PC-3 (cell line): ENCODE data around the gene DENND6B. TPM values are rescaled to one million over a fixed set of nuclear protein-coding genes. Genes with fewer than 3 reads are reported as not detected.

Experiments
- ATAC-seq: fragments of 200-7000 bp; cut with Tn5 transposase; 2 replicates; pipeline ENCODE4 v1.9.1; 2020; ENCODE audit warnings: mild to moderate bottlenecking, moderate library complexity
- BruUV-seq: library from RNA; stranded (reverse); fragments of 400-500 nt; replicated peaks from 2 replicates; lab custom pipeline; 2021; lab: Mats Ljungman, UMichigan
- CTCF ChIA-PET: fragments of 300-600 bp; sonication (Branson Sonifier 250); formaldehyde crosslinking; loops from one replicate; lab custom pipeline; 2022; ENCODE audit warnings: antibody characterized with exemption; lab: Charles Lee
- POLR2A ChIA-PET: fragments of 300-600 bp; sonication (Branson Sonifier 250); formaldehyde crosslinking; loops from one replicate; lab custom pipeline; 2022; ENCODE audit warnings: antibody characterized with exemption; ENCODE audit not compliant: unreplicated experiment; lab: Charles Lee
- DNase-seq: peaks from one replicate; pipeline ENCODE4 v3.0.0-alpha.2; 2015
- H2AFZ ChIP-seq: fragments of 300-600 bp; sonication (generic); 2 replicates; pipeline ENCODE4 v1.6.0; 2016; ENCODE audit warnings: antibody characterized with exemption, low read length
- H3F3A ChIP-seq: fragments of 300-600 bp; sonication (generic); one replicate; pipeline ENCODE4 v1.6.0; 2017; ENCODE audit warnings: antibody characterized with exemption, low read length, control low read depth, mild to moderate bottlenecking; ENCODE audit not compliant: unreplicated experiment
- H3K27ac ChIP-seq: fragments of 300-600 bp; sonication (generic); 2 replicates; pipeline ENCODE4 v1.5.1; 2016; ENCODE audit warnings: mild to moderate bottlenecking, low read length
- H3K27me3 ChIP-seq: fragments of 300-600 bp; sonication (generic); 2 replicates; pipeline ENCODE4 v1.6.1; 2016; ENCODE audit warnings: low read length, mixed read lengths
- H3K36me3 ChIP-seq: fragments of 300-600 bp; sonication (generic); 2 replicates; pipeline ENCODE4 v1.6.1; 2016; ENCODE audit warnings: low read depth, mixed run types, low read length, mixed read lengths
- H3K4me1 ChIP-seq: fragments of 300-600 bp; sonication (generic); 2 replicates; pipeline ENCODE4 v1.5.1; 2016; ENCODE audit warnings: low read length; ENCODE audit not compliant: insufficient read depth
- H3K4me2 ChIP-seq: fragments of 300-600 bp; sonication (generic); 2 replicates; pipeline ENCODE4 v1.6.0; 2016; ENCODE audit warnings: low read length
- H3K4me3 ChIP-seq: fragments of 300-600 bp; sonication (generic); 2 replicates; pipeline ENCODE4 v1.5.1; 2016; ENCODE audit warnings: mild to moderate bottlenecking, low read length, mixed read lengths
- H3K79me2 ChIP-seq: fragments of 300-600 bp; sonication (generic); 2 replicates; pipeline ENCODE4 v1.6.1; 2017; ENCODE audit warnings: low read length, mixed read lengths
- H3K9ac ChIP-seq: fragments of 300-600 bp; sonication (generic); 2 replicates; pipeline ENCODE4 v1.6.0; 2016; ENCODE audit warnings: mild to moderate bottlenecking, low read length
- H3K9me2 ChIP-seq: fragments of 300-600 bp; sonication (generic); replicated peaks from 2 replicates; pipeline ENCODE4 v1.6.1; 2016; ENCODE audit warnings: mixed run types, low read length, mixed read lengths
- H3K9me3 ChIP-seq: fragments of 300-600 bp; sonication (generic); 2 replicates; pipeline ENCODE4 v1.6.1; 2016; ENCODE audit warnings: low read length, mixed read lengths
- H4K20me1 ChIP-seq: fragments of 300-600 bp; sonication (generic); 2 replicates; pipeline ENCODE4 v1.6.1; 2016; ENCODE audit warnings: low read length, mixed read lengths
- CTCF ChIP-seq: fragments of 300-600 bp; sonication (generic); conservative IDR thresholded peaks from 2 replicates; pipeline ENCODE4 v1.5.1; 2017; ENCODE audit warnings: antibody characterized with exemption, low read depth, mild to moderate bottlenecking, low read length
- EZH2 ChIP-seq: fragments of 300-600 bp; sonication (generic); IDR thresholded peaks from one replicate; pipeline ENCODE4 v1.6.1; 2017; ENCODE audit warnings: antibody characterized with exemption, mild to moderate bottlenecking, low read length; ENCODE audit not compliant: unreplicated experiment
- EZH2phosphoT487 ChIP-seq: fragments of 300-600 bp; sonication (generic); IDR thresholded peaks from 2 replicates; pipeline ENCODE4 v1.6.1; 2018; ENCODE audit warnings: mild to moderate bottlenecking, antibody characterized with exemption, low read length, borderline replicate concordance
- intact Hi-C: fragments of 100-400 bp; cut with micrococcal nuclease; formaldehyde crosslinking; loops from 2 replicates; pipeline ENCODE4 v1.9.0; 2023
- total RNA-seq: library from RNA; depleted of rRNA; stranded (reverse); fragments of >200 nt; gene quantifications from 2 replicates; pipeline ENCODE4 v1.2.3, GENCODE V29; 2014

Gene DENND6B
- total RNA-seq, 1 experiment from 2014 or later = 1.1 TPM

DNA sequence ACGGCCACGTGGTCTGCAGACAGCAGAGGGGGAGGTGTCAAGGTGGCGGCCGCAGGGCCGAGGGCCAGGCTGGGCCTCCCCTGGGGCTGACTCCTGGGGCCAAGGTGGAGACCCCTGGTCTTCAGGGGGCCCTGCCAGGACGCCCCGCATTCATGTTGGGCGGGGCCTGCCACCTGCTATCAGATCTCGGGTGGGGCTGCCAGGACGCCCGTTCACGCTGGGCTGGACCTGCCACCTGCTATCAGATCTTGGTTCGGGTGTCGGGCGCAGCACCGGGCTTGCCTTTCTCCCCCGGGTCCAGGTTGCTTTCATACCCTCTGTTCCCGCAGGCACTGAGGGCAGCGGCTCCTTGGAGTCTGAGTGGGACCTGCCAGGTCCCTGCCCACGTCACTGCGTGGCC, 40.5 kb downstream of the DENND6B start:
- no peak overlapping the region for H3K9ac ChIP-seq
- BruUV-seq = no TSS peak
- H3K79me2 ChIP-seq = peaks cover 29% of the 10 kb centered on the region

GRCh38 chr22:50285568-50286229, 41.1 kb downstream of the DENND6B start:
- DNase-seq = no peak
- Histone ChIP-seq H3F3A (no peaks in the 10 kb centered on the region), H3K79me2 (peaks cover 26% of the 10 kb centered on the region), H4K20me1 (no peaks in the 10 kb centered on the region), H2AFZ (no peak overlapping the region), H3K4me3 (no peak overlapping the region), H3K36me3 (peaks cover 13% of the 10 kb centered on the region; the same call in 1 of the 2 replicates), H3K27me3 (no peaks in the 10 kb centered on the region), H3K9me3 (no peaks in the 10 kb centered on the region), H3K9ac (no peak overlapping the region), H3K27ac (no peak overlapping the region), H3K4me2 (no peak overlapping the region), H3K4me1 (peaks cover 16% of the 10 kb centered on the region), H3K9me2 (no peaks in the 10 kb centered on the region)
- TF ChIP-seq EZH2phosphoT487 (no peak), CTCF (no peak), EZH2 (no peak)
- ChIA-PET POLR2A (no interaction called here), CTCF (no interaction called here)
- no peak for ATAC-seq
- intact Hi-C loops = no loop called here
- BruUV-seq = no TSS peak

More for the DNA sequence above, 40.5 kb downstream of the DENND6B start:
- intact Hi-C loops = no loop called here
- Histone ChIP-seq H3K36me3 (peaks cover 7% of the 10 kb centered on the region; the same call in 1 of the 2 replicates), H3K9me3 (no peaks in the 10 kb centered on the region), H3K4me3 (no peak overlapping the region), H3K27ac (no peak overlapping the region), H3K4me2 (no peak overlapping the region), H3K4me1 (peaks cover 16% of the 10 kb centered on the region), H3F3A (no peaks in the 10 kb centered on the region), H3K9me2 (no peaks in the 10 kb centered on the region), H4K20me1 (no peaks in the 10 kb centered on the region), H2AFZ (no peak overlapping the region), H3K27me3 (no peaks in the 10 kb centered on the region)
- ATAC-seq = no peak
- no peak for DNase-seq
- ChIA-PET POLR2A (no interaction called here), CTCF (no interaction called here)
- TF ChIP-seq CTCF (no peak), EZH2phosphoT487 (no peak), EZH2 (no peak)

DNA sequence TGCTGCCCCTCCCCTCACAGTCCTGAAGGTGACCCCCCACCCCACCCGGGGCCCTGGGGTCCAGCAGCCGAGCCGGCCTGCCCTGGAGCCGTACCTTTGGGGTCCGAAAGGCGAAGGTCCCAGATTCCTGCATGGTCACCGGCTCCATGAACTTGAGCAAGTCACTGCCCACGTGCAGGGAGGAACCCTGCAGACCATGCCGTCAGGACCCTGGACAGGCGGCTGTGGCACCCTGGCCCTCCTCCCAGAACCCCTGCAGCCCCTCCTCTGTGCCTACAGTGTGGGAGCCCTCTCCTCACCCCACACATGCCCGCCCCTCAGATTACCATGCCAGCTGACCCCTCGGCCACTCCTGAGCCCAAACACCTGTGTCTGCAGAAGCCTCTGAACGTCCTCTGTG, 42.3 kb downstream of the DENND6B start:
- Histone ChIP-seq H3K9ac (no peak overlapping the region), H3K4me1 (peaks cover 16% of the 10 kb centered on the region), H3K36me3 (peaks cover 13% of the 10 kb centered on the region; the same call in 1 of the 2 replicates), H3K27ac (no peak overlapping the region), H3K79me2 (peaks cover 15% of the 10 kb centered on the region), H4K20me1 (no peaks in the 10 kb centered on the region), H3K9me3 (no peaks in the 10 kb centered on the region), H3K27me3 (no peaks in the 10 kb centered on the region), H3K9me2 (no peaks in the 10 kb centered on the region), H2AFZ (no peak overlapping the region), H3F3A (no peaks in the 10 kb centered on the region), H3K4me3 (no peak overlapping the region), H3K4me2 (no peak overlapping the region)
- intact Hi-C loops = no loop called here
- CTCF ChIA-PET = no interaction called here
- no peak for ATAC-seq
- TF ChIP-seq EZH2 (no peak), CTCF (no peak), EZH2phosphoT487 (no peak)
- BruUV-seq = no TSS peak
- POLR2A ChIA-PET = no interaction called here
- DNase-seq = no peak
